GM19397 (cell line): ENCODE results near the gene APOA1.

Experiments used
- ATAC-seq: cut with Tn5 transposase; IDR thresholded peaks from one replicate; pipeline ENCODE4 v1.9.1; 2021; ENCODE audit warnings: mild to moderate bottlenecking, moderate library complexity; ENCODE audit not compliant: unreplicated experiment

The APOA1 gene

GRCh38 chr11:116837231-116838091 lies at the start of gene APOA1:
APOA1 (minus strand) TSS chr11:116837622; CDS start chr11:116837387, 235 bp downstream.
- no peak for ATAC-seq

GRCh38 chr11:116885951-116886655 lies 48.7 kb upstream of the APOA1 start:
- no peak for ATAC-seq

GRCh38 chr11:116882386-116882785 lies 45.0 kb upstream of the APOA1 start:
- ATAC-seq = no peak

GRCh38 chr11:116881143-116881542 lies 43.7 kb upstream of the APOA1 start:
- ATAC-seq = no peak

GRCh38 chr11:116879800-116880625 lies 42.6 kb upstream of the APOA1 start:
- ATAC-seq = no peak

- no peak for ATAC-seq
Observed at GRCh38 chr11:116876656-116877055, 39.2 kb upstream of the APOA1 start.

GRCh38 chr11:116875194-116875593 lies 37.8 kb upstream of the APOA1 start:
- no peak for ATAC-seq

- ATAC-seq = no peak
Observed at GRCh38 chr11:116874251-116874650, 36.8 kb upstream of the APOA1 start.

GRCh38 chr11:116873381-116873780 lies 36.0 kb upstream of the APOA1 start:
- no peak for ATAC-seq

- no peak for ATAC-seq
Observed at GRCh38 chr11:116871248-116871647, 33.8 kb upstream of the APOA1 start.

GRCh38 chr11:116870054-116870453 lies 32.6 kb upstream of the APOA1 start:
- ATAC-seq = no peak

- ATAC-seq = no peak
Observed at GRCh38 chr11:116869610-116870009, 32.2 kb upstream of the APOA1 start.

GRCh38 chr11:116868066-116868465 lies 30.6 kb upstream of the APOA1 start:
- no peak for ATAC-seq

GRCh38 chr11:116867619-116868018 lies 30.2 kb upstream of the APOA1 start:
- no peak for ATAC-seq

- no peak for ATAC-seq
Observed at GRCh38 chr11:116866804-116867455, 29.5 kb upstream of the APOA1 start.

- ATAC-seq = no peak
Observed at GRCh38 chr11:116865696-116866095, 28.3 kb upstream of the APOA1 start.

GRCh38 chr11:116864531-116864930 lies 27.1 kb upstream of the APOA1 start:
- ATAC-seq = no peak

- ATAC-seq = no peak
Observed at GRCh38 chr11:116862951-116863350, 25.5 kb upstream of the APOA1 start.

GRCh38 chr11:116862185-116862584 lies 24.8 kb upstream of the APOA1 start:
- ATAC-seq = no peak

- no peak for ATAC-seq
Observed at GRCh38 chr11:116861539-116861938, 24.1 kb upstream of the APOA1 start.

- ATAC-seq = no peak
Observed at GRCh38 chr11:116860303-116860702, 22.9 kb upstream of the APOA1 start.
